HT1080 (cell line): Measurements from ENCODE around the gene TMBIM4. TPM values are rescaled to one million over a fixed set of nuclear protein-coding genes. Genes with fewer than 3 reads are reported as not detected.

Source experiments
- DNase-seq: peaks from one replicate; pipeline ENCODE4 v3.0.0-alpha.2; 2015; ENCODE audit warnings: low read depth
- total RNA-seq: library from RNA; depleted of rRNA; stranded (reverse); fragments of >200 nt; shearing (Covaris generic); gene quantifications from 2 replicates; pipeline ENCODE4 v1.2.3, GENCODE V29; 2014

The TMBIM4 gene
- total RNA-seq, 1 experiment from 2014 or later: 39.0 TPM

DNA sequence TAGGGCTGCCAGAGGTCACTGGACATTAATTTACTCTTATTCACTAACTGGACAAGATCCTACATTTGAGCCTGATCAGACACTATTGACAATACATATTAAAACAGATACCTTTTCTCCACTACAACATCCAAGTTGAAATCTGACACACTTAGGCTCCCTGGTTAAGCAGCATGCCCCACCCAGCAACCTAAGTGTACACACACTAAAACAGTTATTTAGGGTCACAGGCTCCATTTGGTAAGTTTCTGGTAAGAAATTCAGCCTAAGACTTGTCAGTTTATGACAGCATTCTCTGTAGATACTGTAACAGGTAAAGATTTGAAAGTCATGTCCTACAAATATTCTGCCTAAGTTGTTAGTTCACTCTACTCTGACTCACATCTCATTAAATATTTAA is 27.0 kb downstream of the TMBIM4 start:
- no peak for DNase-seq

DNA sequence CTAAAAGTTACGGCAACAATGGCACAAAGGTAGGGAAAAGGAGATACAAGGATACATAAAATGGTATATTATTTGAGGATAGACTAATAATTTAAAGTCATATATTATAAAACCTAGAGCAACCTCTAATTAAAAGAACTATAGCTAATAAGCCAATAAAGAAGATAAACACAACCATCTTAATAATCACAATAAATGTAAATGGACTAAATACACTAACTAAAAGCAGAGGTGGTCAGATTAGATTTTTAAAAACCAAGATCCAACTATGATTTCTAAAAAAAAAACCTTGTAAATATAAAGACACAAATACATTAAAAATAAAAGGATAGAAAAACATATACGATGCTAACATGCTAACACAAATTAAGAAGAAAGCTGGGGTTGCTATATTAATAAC is 28.5 kb downstream of the TMBIM4 start:
- DNase-seq: no peak

DNA sequence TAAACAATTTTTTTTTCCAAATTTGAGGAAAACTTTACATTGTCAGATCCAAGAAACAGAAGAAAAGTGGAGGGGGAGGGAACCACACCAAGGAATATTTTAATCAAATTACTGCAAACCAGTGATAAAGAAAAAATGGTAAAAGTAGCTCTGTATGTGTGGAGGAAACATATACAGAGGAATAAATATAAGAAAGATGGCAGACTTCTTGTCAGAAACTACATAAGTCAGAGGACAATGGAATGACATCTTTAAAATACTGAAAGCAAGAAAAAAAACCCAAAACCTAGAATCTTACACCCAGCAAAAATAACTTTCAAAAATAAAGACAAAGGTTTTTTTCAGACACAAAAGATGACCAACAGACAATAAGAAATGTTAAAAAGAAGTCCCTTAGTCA is 29.1 kb downstream of the TMBIM4 start:
- DNase-seq: no peak

DNA sequence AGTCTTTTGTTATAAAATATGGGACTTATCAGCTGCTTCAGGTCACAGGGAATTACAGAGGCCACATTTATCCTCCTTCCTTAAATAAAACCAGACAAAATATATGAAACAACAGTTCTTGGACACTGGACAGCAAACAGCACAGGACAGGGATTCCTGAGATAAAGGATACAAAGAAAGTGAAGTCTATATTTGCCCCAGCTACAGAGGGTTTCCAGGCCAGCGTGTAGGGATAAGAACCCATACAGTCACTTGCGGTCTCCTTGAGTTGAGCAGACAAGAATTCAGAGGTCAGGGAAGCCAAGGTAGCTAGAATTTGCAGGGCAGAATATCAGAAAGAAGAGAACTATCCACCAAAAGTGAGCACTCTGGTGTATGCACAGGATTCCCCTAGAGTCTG is 30.5 kb downstream of the TMBIM4 start:
- DNase-seq: no peak

DNA sequence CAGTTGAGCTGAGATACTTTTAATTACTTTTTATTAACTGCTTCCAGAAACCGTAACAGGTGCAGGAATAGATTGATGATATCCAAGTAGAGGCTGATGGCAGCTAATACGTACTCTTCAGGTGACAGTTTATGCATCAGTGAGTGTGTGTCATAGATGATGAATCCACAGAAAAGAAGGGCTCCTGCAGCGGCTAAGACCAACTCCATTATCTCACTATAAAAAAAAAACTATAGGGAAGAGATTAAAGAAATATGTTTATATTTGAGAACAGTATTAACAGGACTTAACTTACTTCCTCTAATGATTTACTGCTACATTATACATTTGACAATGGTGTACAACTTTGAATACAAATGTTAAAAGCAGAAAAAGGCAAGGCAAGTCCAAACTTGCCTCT is 31.9 kb downstream of the TMBIM4 start:
- DNase-seq: no peak

DNA sequence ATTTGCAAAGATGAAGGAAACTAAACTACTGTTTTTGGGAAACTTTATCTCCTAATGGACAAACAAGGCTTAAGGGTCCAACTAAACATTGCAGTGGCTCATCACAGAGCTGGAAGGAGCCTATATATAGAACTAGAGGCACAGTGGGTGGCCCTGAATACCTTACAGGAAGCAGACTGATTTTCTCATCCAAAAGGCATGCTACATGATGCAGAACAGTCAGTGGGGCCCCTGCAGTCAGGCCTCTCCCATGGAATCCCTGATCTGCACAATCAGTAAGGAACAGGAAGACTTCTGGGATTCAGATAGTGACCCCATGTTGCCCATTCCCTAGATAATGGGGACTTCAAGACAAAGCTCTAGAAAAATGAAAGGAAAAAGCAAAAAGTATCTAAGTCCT is 37.4 kb downstream of the TMBIM4 start:
- peak; percentile 77 for DNase-seq

DNA sequence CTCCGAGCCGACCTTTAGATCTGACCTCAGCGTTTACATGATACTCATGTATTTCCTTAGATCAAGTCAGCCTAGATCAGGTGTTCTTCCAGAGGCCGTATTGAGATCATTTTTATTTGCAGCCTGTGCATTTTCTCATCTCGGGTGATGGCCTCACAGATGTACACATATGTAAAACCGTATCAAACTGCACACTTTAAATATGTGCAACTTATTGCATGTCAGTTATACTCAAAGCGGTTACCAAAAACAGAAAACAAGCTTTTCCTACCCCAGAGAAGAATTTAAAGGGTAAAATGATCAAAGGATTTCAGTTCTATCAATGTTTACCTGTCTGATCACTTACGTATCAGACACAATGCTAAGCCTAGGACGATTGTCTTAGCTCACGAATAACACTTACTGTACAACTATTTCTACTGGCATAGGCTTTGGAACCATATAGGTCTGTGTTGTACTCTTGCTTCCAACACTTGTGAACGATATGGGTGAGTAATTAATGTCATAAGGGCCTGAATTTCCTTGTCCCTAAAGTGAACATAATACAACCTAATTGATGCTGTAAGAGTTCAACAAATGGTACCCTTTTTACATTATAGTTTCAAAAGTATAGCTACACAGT is 38.6 kb downstream of the TMBIM4 start:
- DNase-seq: no peak

DNA sequence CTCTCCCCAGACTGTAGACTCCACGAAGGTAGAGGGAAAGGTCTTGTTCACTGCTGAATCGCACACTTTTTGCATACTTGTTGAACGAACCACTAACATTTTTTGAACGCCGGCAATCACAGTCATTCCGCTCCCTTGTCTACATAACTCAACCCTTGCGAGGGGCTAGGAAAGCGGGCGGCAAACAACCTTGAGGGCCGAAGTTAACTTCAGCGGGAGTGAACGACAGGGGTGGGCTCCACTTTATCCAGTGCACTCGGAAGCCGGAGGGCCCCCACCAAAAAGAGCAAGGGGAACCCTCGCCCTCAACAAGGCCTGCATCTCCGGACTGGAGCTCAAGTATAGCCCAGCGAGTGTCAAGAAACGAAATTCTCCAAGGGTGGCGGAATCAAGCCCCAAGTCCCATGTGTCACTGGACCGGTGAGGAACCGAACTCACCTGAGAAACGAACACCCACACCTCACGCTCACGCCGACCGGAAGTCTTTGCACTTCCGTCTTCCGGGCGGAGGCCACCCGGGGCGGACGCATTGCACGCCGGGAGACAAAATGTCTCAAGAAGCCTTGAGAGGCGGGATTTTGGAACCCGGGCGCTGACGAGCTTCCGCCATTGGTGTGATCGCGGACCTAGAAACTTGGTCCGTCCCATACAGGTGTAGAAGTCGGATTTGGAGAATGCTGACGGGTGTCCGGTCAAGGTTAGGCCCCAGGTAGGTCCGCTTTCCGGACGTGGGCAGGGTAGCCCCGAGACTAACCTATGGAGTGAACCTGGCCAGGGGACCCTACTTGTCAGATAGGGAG is 39.3 kb downstream of the TMBIM4 start, which contains the start of gene LLPH:
TSS of gene LLPH (minus strand) at position 484 of the 800 bp plus-strand sequence. CDS start 1,644 bp downstream, outside the sequence.
- peak; percentile 84 for DNase-seq

DNA sequence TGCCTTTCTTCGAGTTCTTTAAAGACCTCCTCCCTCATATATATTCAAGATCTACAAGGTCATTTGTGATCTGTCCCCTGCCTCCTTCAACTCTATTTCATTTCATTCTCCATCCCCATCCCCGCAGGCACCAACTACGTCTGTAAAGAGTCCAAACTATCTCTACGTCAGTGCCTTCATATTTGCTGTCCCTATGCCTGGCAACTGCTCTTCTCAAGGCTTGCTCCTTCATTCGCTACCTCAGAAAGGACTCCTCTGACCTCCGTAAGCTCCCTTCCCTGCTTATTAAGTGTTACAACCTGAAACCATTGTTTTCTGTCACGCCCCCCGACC is 39.9 kb downstream of the TMBIM4 start:
- DNase-seq: no peak

DNA sequence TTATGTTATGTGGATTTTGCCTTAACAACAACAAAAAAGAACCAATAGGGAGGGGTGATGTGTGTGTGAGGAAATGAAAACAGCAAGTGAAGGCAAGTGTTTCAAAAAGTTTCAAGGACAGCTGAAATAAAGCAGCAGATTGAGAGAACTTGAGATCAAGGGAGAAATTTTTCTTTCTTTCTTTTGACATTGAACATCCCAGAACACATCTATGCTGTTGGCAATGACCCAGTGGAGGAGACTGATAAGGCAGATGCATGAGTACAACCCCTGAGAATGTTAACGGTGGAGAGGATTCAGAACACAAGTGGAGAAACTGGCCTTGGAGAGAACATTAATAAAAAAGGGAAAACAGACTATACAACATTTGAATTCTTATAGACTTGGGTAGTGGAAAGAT is 42.1 kb downstream of the TMBIM4 start:
- no peak for DNase-seq

DNA sequence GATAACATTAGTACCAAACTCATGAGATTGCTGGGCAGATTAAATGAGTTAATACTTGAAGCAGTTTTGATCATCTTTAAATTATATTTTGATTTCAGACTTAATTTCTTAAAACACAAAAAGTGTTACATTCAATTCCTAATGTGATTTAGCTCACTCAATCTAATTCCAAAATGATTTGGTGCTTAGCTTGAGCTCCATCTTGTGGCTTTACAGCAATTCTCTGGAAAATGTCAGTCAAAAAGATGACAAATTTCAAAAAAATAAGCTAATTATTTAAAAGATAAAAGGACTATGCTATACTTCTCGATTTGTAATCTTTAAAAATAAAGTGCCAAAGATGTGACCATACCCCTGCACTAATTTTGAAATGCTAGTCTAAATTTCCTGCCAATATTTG is 49.3 kb downstream of the TMBIM4 start:
- DNase-seq: no peak

DNA sequence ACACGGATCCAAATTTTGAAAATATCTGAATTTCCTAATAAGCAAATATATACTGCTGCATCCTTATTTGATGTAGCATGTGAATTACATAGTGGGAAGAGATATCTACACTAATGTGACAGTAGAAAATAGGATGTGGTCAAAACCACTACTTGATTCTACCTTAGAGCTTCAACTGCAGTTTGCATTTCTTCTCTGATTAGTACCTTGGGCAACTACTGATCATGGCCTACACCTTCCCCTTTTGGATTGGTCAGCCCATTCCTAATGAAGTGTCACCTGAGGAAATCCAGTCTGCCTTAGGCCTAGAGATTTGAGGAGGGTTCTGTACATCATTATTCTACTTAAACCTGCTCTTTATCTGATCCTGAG is 49.9 kb downstream of the TMBIM4 start:
- DNase-seq: no peak

DNA sequence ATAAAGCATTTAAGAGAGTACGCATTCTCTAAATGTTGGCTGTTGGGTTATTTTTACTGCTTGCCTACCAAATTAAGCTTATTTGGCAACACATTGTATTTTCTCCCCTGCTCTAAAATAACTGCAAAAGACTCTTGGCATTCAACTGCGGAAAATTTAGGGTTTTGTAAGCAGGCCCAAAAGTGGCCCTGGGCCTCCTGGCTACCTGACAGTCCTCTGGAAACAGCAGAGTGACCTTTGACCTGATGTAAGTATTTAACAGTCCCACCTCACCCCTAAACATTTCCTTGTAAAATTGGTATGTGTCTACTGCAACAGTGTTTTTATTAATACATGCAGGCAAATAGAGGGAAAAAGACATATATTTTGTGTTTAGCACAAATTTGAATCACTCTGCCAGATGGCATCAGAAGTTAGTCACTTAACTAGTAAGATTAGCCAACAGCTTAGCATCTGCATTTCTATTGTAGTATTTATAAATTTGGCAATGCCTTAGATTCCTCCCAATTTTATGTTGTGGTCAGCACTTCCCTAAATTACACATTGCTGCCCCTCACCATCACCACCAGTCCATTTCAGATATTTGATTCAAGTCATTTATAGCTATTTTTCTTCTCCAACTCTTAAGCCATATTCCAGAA is 50.4 kb downstream of the TMBIM4 start:
- no peak for DNase-seq

DNA sequence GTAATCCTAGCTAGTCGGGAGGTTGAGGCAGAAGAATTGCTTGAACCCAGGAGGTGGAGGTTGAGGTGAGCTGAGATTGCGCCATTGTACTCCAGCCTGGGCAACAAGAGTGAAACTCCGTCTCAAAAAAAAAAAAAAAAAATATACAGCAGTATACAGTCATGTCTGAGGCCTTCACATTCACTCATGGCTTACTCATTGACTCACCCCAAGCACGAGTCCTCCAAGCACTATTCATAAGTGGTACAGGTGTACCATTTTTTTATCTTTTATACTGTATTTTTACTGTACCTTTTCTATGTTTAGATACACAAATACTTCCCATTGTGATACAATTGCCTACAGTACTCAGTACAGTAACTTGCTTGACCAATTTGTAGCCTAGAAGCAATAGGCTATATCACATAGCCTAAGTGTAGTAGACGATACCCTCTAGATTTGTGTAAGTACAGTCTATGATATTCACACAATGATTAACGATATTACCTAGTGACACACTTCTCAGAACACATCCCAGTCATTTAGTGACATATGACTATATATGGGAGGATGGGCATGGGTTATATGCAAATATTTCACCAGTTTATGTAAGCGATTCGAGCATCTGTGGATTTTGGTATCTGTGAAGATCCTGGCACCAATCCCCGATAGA is 51.4 kb downstream of the TMBIM4 start:
- peak; percentile 40 for DNase-seq

DNA sequence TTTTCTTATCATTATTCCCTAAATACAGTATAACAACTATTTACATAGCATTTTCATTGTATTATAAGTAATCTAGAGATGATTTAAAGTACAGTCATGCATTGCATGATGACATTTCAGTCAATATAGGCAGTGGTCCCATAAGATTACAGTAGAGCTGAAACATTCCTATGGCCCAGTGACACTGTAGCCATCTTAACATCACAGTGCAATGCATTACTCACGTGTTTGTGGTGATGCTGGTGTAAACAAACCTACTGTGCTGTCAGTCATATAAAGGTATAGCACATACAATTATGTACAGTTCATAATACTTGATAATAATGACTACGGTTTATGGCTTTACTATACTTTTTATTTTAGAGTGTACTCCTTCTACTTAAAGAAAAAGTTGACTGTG is 52.6 kb downstream of the TMBIM4 start:
- no peak for DNase-seq

DNA sequence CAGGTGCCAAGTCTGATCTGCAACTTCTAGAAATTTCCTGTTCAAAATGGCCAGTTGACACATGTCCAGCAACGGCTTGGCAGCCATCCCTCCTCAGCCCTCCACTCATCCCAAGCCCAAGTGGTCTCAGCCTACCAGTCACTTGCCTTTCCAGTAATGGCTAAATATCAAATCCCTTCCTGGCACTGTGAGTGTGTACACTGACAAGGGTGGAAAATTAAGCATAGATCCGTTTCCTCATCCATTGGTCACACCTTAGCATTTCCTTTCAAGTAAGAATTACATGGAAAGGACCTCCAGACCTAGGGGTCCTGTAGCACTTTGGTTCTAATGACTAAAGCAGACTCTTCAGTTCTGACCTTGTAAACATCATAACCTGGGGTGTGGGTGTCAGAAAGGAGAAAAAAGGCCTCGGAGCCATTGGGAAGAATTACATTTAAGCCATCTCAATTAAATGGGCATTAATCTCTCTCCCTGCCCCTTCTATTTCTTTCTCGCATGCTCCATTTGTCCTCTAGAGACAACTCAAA is 54.7 kb downstream of the TMBIM4 start:
- DNase-seq: no peak

DNA sequence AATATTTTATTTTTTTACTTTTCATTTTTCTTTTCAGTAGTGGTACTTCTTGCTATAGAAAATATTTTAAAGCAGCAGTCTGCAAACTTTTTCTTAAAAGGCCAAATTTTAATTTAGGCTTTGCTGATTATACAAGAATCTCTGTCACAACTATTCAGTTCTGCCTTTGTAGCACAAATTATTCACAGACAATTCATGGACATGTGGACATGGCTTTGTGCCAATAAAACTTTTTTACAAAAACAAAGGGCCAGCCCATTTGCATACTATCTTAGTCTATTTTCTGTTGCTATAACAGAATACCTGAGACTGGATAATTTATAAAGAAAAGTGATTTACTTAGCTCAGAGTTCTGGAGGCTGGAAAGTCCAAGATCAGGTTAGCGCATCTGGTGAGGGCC is 56.3 kb downstream of the TMBIM4 start:
- DNase-seq: no peak

DNA sequence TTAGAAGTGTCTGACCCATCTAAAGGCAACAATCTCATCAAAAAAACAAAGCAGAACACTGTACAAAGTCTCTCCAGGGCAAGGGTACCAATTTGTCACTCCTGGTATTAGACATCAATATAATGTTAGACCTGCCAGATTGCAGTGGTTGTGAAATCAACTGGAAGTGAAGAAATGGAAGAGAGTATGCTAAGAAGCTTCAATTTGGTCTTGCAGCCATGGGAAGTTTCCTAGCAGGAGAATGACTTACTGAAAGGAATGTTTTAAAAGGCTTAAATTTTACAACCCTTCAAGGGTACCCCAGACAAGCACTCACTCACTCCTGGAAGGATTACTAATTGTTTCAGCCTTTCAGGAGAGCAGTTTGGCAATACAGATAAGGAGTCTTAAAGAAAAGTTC is 58.2 kb downstream of the TMBIM4 start:
- DNase-seq: no peak

DNA sequence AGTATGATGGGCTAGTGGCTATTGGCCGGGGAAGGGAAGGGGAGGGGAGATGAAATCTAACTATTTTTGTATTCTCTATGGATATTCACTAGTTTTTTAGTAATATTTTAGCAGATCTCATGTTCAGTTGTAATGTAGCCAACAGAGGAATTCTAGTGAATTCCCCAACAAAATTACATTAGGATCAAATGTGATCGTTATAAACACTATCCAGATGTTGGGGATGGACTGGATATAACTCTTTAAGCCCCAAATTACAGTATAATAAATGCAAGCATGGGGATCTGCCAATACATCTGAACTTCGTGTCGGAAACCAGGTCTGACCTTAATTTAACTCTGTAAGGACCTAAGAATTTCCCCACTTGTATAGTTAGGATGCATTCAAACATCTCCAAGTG is 60.7 kb downstream of the TMBIM4 start:
- no peak for DNase-seq

DNA sequence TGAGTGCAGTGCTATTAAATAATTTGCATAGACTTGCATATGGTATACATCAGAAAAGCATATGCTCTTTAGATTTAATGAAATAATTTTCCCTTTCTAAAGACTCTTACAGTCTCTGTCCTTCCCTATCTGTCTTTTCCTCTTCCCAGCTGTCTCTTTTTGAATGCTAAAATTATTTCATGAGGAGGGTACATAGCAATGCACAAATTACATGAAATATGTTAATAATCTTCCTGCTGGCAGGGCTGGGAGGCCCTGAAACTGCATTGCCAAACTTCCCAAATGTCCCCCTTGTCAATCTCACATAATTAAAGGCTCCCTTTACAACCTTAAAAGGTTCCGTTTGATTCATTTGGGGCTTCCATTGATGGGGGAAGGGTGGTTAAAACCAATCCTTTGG is 61.4 kb downstream of the TMBIM4 start:
- no peak for DNase-seq

DNA sequence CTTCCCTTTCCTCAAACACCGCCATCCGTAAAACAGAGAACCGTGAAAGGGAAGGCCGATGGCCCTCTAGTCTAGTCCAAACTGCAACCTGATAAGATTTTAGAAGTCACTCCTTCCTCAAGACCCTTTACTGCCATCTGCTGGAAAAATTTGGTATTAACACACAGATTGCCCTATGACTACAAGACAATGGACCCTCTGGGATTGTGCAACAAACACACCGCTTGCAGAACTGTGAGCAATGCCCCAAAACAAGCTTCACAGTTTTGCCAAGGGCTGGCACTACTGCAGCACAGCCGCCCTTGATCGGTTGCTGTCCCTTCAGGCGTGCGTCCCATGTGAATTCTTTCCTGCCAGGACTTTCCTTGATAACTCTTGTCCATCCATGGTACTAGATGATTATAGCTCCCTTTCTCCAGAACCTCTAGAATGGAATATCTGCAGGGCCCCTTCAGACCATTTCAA is 62.3 kb downstream of the TMBIM4 start:
- DNase-seq: peak; percentile 90
